GM23338 (cell line): ENCODE data around the gene UBA1. TPM values are rescaled to one million over a fixed set of nuclear protein-coding genes. Genes with fewer than 3 reads are reported as not detected.

Experiments
- ATAC-seq: fragments of 200-7000 bp; cut with Tn5 transposase; 3 replicates; pipeline ENCODE4 v1.9.1; 2020
- DNase-seq: peaks from one replicate; pipeline ENCODE4 v3.0.0-alpha.2; 2015; ENCODE audit warnings: low spot score
- H2AFZ ChIP-seq: fragments of 200-600 bp; sonication (generic); 2 replicates; pipeline ENCODE4 v1.8.0; 2016; ENCODE audit warnings: antibody characterized with exemption, mild to moderate bottlenecking, moderate library complexity
- H3F3A ChIP-seq: fragments of 200-600 bp; sonication (generic); replicated peaks from 2 replicates; pipeline ENCODE4 v1.8.0; 2017; ENCODE audit warnings: antibody characterized with exemption, mixed run types, low read depth
- H3K27ac ChIP-seq: fragments of 200-600 bp; sonication (generic); 2 replicates; pipeline ENCODE4 v1.6.1; 2016; ENCODE audit warnings: low read depth
- H3K27me3 ChIP-seq: fragments of 200-600 bp; sonication (generic); 2 replicates; pipeline ENCODE4 v1.8.0; 2016; ENCODE audit warnings: mild to moderate bottlenecking, mixed run types, moderate library complexity; ENCODE audit not compliant: insufficient read depth
- H3K36me3 ChIP-seq: fragments of 200-600 bp; sonication (generic); 2 replicates; pipeline ENCODE4 v1.8.0; 2016; ENCODE audit warnings: mild to moderate bottlenecking; ENCODE audit not compliant: insufficient read depth
- H3K4me1 ChIP-seq: fragments of 200-600 bp; sonication (generic); 2 replicates; pipeline ENCODE4 v1.8.0; 2016; ENCODE audit warnings: mild to moderate bottlenecking, moderate library complexity; ENCODE audit not compliant: insufficient read depth
- H3K4me2 ChIP-seq: fragments of 200-600 bp; sonication (generic); 2 replicates; pipeline ENCODE4 v1.7.1; 2017; ENCODE audit warnings: mixed run types
- H3K4me3 ChIP-seq: fragments of 200-600 bp; sonication (generic); 2 replicates; pipeline ENCODE4 v1.6.1; 2016; ENCODE audit warnings: mixed run types
- H3K79me2 ChIP-seq: fragments of 200-600 bp; sonication (generic); replicated peaks from 2 replicates; pipeline ENCODE4 v1.8.0; 2017; ENCODE audit warnings: mild to moderate bottlenecking; ENCODE audit not compliant: insufficient read depth
- H3K9me2 ChIP-seq: fragments of 200-600 bp; sonication (generic); 2 replicates; pipeline ENCODE4 v1.8.0; 2017; ENCODE audit not compliant: insufficient read depth
- H4K20me1 ChIP-seq: fragments of 200-600 bp; sonication (generic); replicated peaks from 2 replicates; pipeline ENCODE4 v1.8.0; 2017; ENCODE audit warnings: mild to moderate bottlenecking; ENCODE audit not compliant: insufficient read depth
- H3K27ac Mint-ChIP-seq: 2 replicates; pipeline ENCODE4 v1.8.0; 2020; ENCODE audit warnings: inconsistent platforms, mild to moderate bottlenecking, moderate library complexity, mixed read lengths
- H3K27me3 Mint-ChIP-seq: 3 replicates; pipeline ENCODE4 v1.8.0; 2022; ENCODE audit warnings: low read depth, mild to moderate bottlenecking, moderate library complexity, mixed read lengths, inconsistent platforms; ENCODE audit not compliant: insufficient read depth, poor library complexity
- H3K36me3 Mint-ChIP-seq: 3 replicates; pipeline ENCODE4 v1.8.0; 2021; ENCODE audit warnings: low read depth, mild to moderate bottlenecking, inconsistent platforms, moderate library complexity, mixed read lengths
- H3K4me1 Mint-ChIP-seq: 3 replicates; pipeline ENCODE4 v1.8.0; 2020; ENCODE audit warnings: mild to moderate bottlenecking, inconsistent platforms, mixed read lengths
- H3K4me3 Mint-ChIP-seq: 3 replicates; pipeline ENCODE4 v1.8.0; 2021; ENCODE audit warnings: moderate library complexity, mild to moderate bottlenecking, inconsistent platforms, mixed read lengths
- H3K9me3 Mint-ChIP-seq: 3 replicates; pipeline ENCODE4 v1.8.0; 2020; ENCODE audit warnings: moderate library complexity, mild to moderate bottlenecking, inconsistent platforms, mixed read lengths
- CREB1 ChIP-seq: fragments of 250-450 bp; sonication (Bioruptor Pico); IDR thresholded peaks from 2 replicates; pipeline ENCODE4 v1.5.0; 2020; ENCODE audit warnings: low read depth, mild to moderate bottlenecking, moderate library complexity
- EZH2 ChIP-seq: fragments of 200-600 bp; sonication (generic); IDR thresholded peaks from one replicate; pipeline ENCODE4 v1.8.0; 2017; ENCODE audit warnings: antibody characterized with exemption, mild to moderate bottlenecking, low read depth; ENCODE audit not compliant: unreplicated experiment
- JUNB ChIP-seq: IDR thresholded peaks from one replicate; pipeline ENCODE4 v1.6.1; 2016; ENCODE audit warnings: antibody characterized with exemption; ENCODE audit not compliant: unreplicated experiment
- NANOG ChIP-seq: IDR thresholded peaks from 2 replicates; pipeline ENCODE4 v1.6.1; 2016; ENCODE audit warnings: antibody characterized with exemption, borderline replicate concordance
- POLR2AphosphoS5 ChIP-seq: IDR thresholded peaks from 2 replicates; pipeline ENCODE4 v1.6.1; 2016; ENCODE audit warnings: antibody characterized with exemption, low read depth
- STAT1 ChIP-seq: IDR thresholded peaks from one replicate; pipeline ENCODE4 v1.6.1; 2016; ENCODE audit warnings: antibody characterized with exemption; ENCODE audit not compliant: unreplicated experiment
- ZNF331 ChIP-seq: fragments of 250-450 bp; sonication (Bioruptor Pico); IDR thresholded peaks from 2 replicates; pipeline ENCODE4 v1.5.0; 2020; ENCODE audit warnings: low read depth, mild to moderate bottlenecking, moderate library complexity
- ZNF462 ChIP-seq: fragments of 250-450 bp; sonication (Bioruptor Pico); IDR thresholded peaks from 2 replicates; pipeline ENCODE4 v1.5.0; 2020; ENCODE audit warnings: mild to moderate bottlenecking, moderate library complexity
- polyA plus RNA-seq: library from polyadenylated mRNA; unstranded; fragments of >200 nt; fragmentation: Nextera tagmentation; extraction: Ambion mirVana; gene quantifications from 2 replicates; pipeline ENCODE4 v1.2.1, GENCODE V29; 2016
- total RNA-seq: library from RNA; depleted of rRNA; stranded (reverse); fragments of >200 nt; shearing (Covaris generic); gene quantifications from 2 replicates; pipeline ENCODE4 v1.2.3, GENCODE V29; 2014

Gene UBA1
- total and polyA plus RNA-seq, 2 experiments from 2014 or later, result 104 to 377 TPM

GRCh38 chrX:47217852-47218279 is 24.2 kb downstream of the UBA1 start:
- Histone ChIP-seq H3K27ac (peak overlapping the region; percentile 91), H3K4me1 (no peaks in the 10 kb centered on the region), H3K4me2 (peak overlapping the region; percentile 79), H2AFZ (no peak overlapping the region), H4K20me1 (no peaks in the 10 kb centered on the region), H3K27me3 (no peaks in the 10 kb centered on the region), H3F3A (peaks cover 7% of the 10 kb centered on the region; the same call in 1 of the 2 replicates), H3K79me2 (peaks cover 37% of the 10 kb centered on the region), H3K9me2 (no peaks in the 10 kb centered on the region), H3K36me3 (0 out of 2 replicates have a peak, but pooled peaks cover 7% of the 10 kb centered on the region), H3K4me3 (peak overlapping the region; percentile 69)
- Mint-ChIP-seq H3K27me3 (peaks cover 20% of the 10 kb centered on the region), H3K27ac (peak overlapping the region; percentile 99), H3K36me3 (peaks cover 50% of the 10 kb centered on the region), H3K4me3 (peak overlapping the region; percentile 92), H3K4me1 (peaks cover 31% of the 10 kb centered on the region), H3K9me3 (no peaks in the 10 kb centered on the region)
- no peak for TF ChIP-seq CREB1 (CRISPR knock-in tag)
- no peak for TF ChIP-seq EZH2
- TF ChIP-seq ZNF462 (CRISPR knock-in tag), result no peak
- no peak for TF ChIP-seq NANOG
- TF ChIP-seq POLR2AphosphoS5, result no peak
- no peak for TF ChIP-seq JUNB
- no peak for TF ChIP-seq STAT1
- TF ChIP-seq ZNF331 (CRISPR knock-in tag), result no peak
- ATAC-seq, result peak; percentile 79
- peak; percentile 96 for DNase-seq
